CD4-positive, alpha-beta T cell treated with Interleukin-6 for 4 hours (primary cell): Measurements from ENCODE around the gene SMARCD1.

Experiments used
- DNase-seq: peaks from one replicate; pipeline ENCODE4 v3.0.0-alpha.2; 2020; ENCODE audit warnings: mixed read lengths

SMARCD1 gene

GRCh38 chr12:50057000-50057841, 27.9 kb upstream of the SMARCD1 start, which contains the start of gene ASIC1:
ASIC1 (plus strand) TSS chr12:50057596; CDS start chr12:50058767, 1,171 bp downstream.
- peak; percentile 61 for DNase-seq

DNA sequence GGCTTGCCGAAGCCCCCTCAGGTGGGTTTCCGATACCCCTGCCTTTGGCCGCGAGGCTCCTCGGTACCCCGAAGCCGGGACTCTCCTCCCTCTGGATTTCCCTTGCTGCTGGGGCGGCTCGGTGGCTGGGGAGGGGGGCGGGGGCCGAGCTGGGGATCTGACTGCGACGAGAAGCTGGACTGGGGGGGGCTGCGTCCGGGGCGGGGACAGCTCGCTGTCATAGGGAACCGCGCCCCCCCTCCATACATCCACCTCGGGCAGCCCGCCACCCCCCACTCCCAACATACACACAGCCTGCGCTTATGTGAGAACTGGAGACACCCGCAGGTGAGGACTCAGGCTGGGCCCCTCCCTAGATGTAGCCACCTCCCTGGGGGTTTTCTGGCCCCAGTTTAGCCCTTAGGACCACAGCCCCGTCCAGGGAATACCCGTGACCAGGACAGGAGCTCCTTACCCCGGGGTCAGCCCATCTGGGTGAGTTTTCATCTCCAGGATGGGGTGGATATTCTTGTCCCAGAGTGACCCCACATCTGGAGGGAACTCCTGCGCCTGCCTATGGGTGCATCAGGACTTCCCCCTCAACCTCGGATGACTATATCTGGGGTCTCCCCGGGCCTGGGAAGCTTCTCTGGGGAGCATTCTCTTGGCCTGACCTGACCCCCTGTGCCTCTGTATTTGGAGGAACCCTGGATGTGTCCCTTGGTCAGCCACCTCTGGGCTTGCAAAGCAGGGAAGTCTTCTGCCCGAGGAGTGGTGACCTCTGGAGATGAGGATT, 27.1 kb upstream of the SMARCD1 start:
- peak; percentile 36 for DNase-seq

GRCh38 chr12:50058743-50059312, 26.3 kb upstream of the SMARCD1 start:
- peak; percentile 31 for DNase-seq

DNA sequence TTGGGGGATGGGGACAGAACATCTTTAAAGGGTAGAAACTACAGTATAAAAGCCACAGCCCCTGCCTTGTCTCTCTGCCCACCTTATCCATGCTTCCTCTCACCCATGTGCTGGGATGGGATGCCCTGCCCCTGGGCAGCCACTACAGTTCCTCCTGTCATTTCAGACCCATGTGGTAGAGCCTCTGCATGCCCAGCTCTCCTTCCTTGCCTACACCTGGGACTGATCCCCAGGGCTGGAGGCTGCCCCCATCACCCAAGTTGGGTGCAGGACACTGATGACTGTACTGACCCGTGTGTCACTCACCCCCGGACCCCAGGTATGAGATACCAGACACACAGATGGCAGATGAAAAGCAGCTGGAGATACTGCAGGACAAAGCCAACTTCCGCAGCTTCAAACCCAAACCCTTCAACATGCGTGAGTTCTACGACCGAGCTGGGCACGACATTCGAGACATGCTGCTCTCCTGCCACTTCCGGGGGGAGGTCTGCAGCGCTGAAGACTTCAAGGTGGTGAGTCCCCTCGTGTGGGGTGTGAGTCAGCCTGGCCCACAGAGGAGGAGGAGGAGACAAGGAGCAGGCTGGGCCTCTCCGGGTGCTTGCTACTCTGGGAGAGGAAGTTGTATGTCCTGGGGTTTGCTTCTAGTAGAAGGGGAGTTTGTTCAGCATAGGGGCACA, 25.6 kb upstream of the SMARCD1 start:
- DNase-seq = peak; percentile 80

DNA sequence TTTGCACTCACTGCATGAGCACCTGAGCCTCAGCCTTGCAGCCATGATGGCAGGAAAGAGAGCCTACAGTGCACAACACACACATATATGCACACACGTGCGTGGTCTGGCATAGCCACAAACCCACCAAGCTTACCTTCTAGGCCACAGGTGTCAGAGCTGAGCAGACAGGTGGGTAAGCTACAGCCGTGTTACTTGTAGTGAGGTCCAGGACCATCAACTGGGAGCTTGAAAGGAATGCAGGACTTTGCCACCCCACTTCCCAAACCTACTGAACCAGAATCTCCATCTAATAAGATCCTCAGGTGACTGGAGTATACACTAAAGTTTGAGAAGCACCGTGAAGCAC, 25.0 kb upstream of the SMARCD1 start:
- DNase-seq = no peak

DNA sequence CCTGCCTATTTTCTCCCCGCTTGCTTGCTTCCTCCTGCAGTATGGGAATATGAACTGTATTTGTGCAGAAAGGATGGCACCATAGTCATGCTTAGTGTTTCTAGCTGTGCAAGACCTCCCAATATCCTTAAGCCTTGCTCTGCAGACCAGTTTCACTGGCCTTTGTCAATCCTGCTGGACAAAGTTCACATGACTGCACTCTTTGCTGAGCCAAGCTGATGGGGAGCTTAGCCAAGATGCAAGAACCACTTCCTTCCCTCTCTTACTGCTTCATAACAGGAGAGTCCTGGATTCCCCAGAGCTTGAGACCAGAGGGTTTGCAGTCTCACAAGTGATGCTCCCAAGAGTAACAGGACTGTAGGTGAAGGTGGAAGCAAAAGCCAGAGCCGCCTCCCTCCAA, 24.0 kb upstream of the SMARCD1 start:
- no peak for DNase-seq

GRCh38 chr12:50061946-50062686, 23.0 kb upstream of the SMARCD1 start:
- DNase-seq = no peak

DNA sequence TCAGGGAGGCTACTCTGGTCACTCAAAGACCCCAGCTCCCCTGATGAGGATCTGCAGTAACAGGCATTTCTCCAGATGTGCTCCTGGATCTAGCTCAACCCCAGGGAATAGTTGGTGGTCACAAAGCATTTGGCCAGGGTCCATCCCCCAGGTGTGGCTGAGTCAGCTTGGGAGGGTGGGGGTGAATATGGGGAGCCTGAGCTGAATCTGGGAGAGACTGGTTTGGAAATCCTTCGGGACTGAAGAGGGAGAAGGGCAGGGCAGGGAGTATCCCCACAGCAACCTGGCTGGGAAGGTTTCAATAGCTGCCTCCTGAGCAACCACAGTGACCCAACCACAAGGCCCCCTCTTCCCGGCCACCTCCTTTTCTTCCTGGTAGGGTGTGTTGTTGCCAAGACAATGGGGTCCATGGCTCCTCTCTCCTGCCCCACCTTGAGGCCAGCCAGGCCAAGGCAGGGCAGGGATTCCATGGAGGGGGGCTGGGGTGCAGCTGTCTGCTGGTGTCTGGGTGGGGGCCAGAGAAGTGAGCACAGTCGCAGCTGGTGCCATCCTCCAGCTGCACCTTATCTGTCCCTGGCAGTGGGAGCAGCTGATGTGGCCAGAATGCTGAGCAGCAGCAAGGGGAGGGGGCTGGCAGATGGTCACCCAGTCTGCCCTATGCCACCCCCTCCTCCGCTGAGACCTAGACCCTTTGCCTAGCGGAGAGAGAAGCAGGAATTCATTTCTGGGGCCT, 22.2 kb upstream of the SMARCD1 start:
- DNase-seq = no peak

DNA sequence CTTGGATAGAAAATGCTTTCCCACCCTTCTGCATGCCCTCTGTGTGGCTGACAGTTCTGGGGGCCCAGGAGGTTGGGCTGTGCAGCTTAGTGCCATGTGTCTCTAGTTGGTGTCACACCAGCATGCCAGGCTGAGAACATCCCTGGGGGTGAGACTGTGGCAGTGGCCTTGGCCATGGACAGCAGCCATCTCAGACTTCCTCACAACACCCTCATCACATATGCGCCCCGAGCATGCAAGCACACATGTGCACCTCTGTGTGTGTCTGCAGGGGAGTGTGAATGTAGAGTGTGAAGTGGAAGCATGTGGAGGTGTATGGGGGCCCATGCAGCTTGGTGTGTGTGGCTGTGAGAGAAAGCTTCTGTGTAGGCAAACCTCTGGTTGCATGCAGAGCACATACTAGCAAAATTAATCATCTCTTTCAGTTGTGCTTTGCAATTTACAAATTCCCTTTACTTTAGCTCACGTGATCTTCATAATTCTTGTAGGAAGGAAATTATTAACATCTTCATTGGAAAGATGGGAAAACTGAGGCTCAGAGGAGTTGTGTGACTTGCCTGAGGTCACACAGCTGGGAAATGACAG, 19.3 kb upstream of the SMARCD1 start:
- DNase-seq = no peak

DNA sequence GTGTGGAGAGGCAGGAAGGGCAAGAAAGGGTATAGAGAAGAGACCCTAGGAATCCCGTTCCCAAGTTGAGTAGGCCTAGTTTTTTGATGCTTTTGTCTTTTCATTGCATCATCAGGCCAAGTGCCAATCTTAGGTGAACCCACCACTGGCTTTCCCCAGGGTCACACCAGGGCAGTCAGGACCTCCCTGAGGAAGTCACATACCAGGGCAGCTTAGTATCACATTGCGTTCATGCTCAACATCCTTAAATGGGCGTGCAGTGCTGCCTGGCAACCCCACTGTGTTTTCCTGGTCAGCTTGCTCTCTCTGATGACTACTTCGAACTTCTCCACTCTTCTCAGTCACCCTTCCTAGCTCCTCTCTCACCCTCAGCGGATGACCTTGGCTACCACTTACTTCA, 18.7 kb upstream of the SMARCD1 start:
- no peak for DNase-seq

DNA sequence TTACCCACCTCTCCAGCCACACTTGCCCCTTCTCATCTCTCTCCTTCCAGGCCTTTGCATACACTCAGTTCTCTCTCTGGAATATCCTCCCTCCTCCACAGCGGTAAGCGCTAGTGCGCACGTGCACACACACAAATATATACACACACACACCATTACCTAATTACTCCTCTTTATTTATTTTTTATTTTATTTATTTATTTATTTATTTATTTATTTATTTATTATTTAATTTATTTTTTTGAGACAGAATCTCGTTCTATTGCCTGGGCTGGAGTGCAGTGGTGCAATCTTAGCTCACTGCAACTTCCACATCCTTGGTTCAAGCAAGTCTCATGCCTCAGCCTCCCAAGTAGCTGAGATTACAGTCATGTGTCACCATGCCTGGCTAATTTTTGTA, 16.1 kb upstream of the SMARCD1 start:
- DNase-seq = no peak

DNA sequence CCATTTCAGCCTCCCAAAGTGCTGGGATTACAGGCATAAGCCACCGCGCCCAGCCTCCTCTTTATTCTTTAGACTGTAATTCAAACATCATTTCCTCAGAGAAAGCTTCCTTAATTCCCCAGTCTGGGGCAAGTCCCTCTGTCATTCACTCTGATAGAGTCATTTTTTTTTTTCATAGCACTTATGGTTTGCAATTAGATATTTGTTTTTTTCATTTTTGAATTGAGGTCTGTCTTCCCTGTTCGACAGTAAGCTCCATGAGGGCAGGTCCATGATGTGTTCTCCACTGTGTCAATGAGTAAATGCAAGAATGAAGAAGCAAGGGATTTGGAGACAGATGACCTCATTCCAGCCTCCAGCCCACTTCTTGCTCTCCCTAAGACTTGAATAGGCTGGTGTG, 15.6 kb upstream of the SMARCD1 start:
- no peak for DNase-seq

DNA sequence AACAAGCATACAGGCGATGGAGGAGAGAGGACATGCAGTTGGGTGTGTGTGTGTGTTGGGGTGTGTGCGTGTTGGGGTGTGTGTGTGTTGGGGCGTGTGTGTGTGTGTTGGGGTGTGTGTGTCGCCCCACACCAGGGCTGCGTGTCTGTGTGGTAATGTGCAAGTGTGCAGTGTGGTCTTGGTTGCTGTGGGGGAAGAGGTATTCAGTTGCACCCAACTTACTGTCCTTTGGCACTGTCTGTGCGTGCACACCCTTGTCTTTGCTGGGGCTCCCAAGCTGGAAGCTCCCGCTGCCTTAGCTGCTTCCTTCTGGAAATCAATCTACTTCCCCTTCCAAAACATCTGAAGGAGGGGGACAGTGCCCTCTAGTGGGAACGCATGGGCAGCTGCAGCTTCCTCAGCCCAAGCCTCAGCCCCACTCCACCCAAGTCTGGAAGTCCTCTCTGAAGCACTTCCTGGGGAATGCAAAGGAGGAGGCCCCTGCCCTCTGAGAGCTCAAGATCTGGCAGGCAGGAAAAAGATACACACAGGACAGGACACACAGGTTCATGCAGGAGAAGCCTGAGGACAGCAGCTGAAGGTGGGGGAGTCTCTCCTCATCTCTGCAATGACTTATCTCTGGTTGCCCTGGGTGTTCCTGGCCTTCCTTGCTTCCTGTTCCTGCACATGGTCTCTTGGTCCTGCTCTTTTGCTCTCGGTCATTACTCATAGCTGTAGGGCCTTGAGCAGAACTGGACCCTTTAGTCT, 14.7 kb upstream of the SMARCD1 start:
- peak; percentile 79 for DNase-seq

DNA sequence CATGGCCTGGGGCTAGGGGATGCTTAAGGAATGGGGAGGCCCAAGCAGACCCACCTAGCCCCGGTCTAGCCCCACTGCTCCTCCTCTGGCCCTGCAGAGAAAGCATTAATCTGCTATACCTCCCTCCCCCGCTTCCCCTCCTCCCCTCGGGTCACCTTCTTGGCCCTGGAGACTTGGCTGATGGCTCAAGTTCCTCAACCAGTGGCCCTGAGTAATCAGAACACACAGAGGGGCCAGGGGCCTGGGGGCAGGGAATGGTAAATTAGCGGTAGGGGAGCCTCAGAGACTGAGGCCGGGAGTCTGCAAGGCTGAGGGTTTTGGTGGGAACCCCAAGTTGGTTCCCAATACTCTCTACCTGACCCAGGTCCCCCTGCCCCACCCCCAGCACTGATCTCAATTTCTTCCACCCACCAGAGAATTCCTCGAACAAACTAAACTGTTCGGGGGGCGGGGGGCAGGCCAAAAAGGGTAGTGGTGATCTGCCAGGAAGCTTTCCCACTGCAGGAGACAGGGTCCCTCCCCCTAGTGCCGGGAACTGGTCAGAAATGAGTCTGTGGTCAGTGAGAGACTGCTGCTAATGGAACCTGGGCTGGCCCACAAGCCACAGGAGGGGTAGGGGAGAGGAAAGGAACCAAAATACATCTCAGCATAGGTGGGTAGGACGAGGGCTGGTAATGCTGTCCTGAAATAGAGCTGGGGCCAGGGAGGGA, 12.8 kb upstream of the SMARCD1 start:
- no peak for DNase-seq

- no peak for DNase-seq
These were observed 11.9 kb upstream of the SMARCD1 start for GRCh38 chr12:50073206-50073605.

- no peak for DNase-seq
These were observed 11.4 kb upstream of the SMARCD1 start for GRCh38 chr12:50073712-50074111.

DNA sequence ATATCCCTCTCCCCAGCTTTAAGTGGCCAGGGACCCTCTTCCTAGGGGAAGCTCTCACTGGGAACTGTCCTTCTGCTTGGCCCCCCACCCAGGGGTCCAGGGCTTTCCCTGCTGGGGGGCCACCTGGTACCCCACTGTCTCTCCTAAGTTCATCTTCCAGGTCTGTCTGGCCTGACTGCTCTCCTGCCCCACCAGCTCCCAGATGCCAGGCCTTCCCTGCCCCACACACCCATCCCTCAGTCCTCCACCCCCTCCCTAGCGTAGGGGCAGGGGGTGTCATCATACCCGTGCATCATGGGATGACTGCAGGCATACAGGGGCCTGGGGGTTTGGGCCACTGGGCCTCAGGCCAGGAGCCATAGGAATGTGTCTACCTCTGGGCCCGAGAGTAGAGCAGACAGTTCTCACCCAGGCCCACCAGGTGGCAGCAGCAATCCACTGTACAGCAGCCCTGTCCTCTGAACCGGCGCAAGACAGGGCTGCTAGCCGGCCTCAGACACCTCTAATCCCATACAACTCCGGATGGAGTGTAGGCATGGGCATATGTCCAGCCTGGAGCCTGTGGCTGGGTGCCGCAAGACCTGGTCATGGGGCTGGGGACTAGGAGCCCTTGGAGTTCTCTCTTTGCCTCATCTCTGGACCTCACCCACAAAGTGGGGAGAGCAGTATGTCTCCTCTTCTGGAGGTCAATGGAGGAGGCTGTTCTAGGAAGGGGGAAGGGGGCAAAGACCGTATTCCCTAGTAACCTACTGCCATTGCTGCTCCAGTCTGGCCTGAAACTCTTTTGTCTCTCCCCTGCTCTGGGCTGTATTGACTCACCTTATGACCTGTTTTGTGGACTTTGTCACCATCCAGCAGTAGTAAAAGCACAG, 10.0 kb upstream of the SMARCD1 start:
- peak; percentile 88 for DNase-seq

DNA sequence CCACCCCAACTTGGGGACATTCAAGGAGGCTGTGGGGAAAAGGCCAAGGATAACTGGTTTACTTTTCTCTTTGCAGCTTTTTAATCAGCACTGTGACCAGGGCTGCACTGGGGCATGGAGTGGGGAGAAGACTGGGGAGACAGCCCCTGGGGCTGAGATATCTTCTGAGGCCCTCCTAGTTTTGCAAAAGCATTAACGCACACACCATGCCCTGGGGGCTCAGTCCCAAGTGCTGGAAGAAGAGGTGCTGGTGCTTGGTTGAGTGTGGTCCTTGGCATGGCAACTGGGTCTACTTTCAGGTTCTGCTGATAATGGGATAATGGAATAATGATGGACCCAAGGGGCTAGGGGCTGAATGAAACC, 9.4 kb upstream of the SMARCD1 start:
- no peak for DNase-seq

- no peak for DNase-seq
These were observed 8.0 kb upstream of the SMARCD1 start for GRCh38 chr12:50077099-50077498.
